SK-N-SH (cell line): ENCODE results near the gene RAPGEF3.

Experiments used
- EZH2phosphoT487 ChIP-seq: fragments of 200-600 bp; sonication (generic); IDR thresholded peaks from 2 replicates; pipeline ENCODE4 v1.6.1; 2017; ENCODE audit warnings: low read depth, mixed run types, mild to moderate bottlenecking, antibody characterized with exemption, moderate library complexity, borderline replicate concordance
- GABPA ChIP-seq: IDR thresholded peaks from 2 replicates; pipeline ENCODE4 v1.4.0; 2012; ENCODE audit warnings: low read depth, mild to moderate bottlenecking
- JUND ChIP-seq: IDR thresholded peaks from 2 replicates; pipeline ENCODE4 v1.4.0; 2012
- MXI1 ChIP-seq: IDR thresholded peaks from 2 replicates; pipeline ENCODE4 v1.6.1; 2012; ENCODE audit warnings: mild to moderate bottlenecking, low read depth, low read length, improper control_type of control experiment
- POLR2AphosphoS5 ChIP-seq: IDR thresholded peaks from 2 replicates; pipeline ENCODE4 v1.6.1; 2012; ENCODE audit warnings: low read depth, low read length
- RAD21 ChIP-seq: IDR thresholded peaks from 2 replicates; pipeline ENCODE4 v1.6.1; 2012; ENCODE audit warnings: mild to moderate bottlenecking, low read length
- RCOR1 ChIP-seq: fragments of 150-350 bp; IDR thresholded peaks from 2 replicates; pipeline ENCODE4 v1.6.1; 2017; ENCODE audit warnings: antibody characterized with exemption, low read length
- RFX5 ChIP-seq: IDR thresholded peaks from 2 replicates; pipeline ENCODE4 v1.6.1; 2012; ENCODE audit warnings: mild to moderate bottlenecking, improper control_type of control experiment, low read length
- USF2 ChIP-seq: fragments of 150-350 bp; IDR thresholded peaks from 2 replicates; pipeline ENCODE4 v1.6.1; 2017; ENCODE audit warnings: antibody characterized with exemption, low read length, low read depth, borderline replicate concordance
- YY1 ChIP-seq: IDR thresholded peaks from 2 replicates; pipeline ENCODE4 v1.4.0; 2012; ENCODE audit warnings: low read depth, mild to moderate bottlenecking
- TF ChIP-seq, protein P1 (sequence below): fragments of 200-600 bp; sonication (generic); IDR thresholded peaks from 2 replicates; pipeline ENCODE4 v1.6.1; 2017; ENCODE audit warnings: antibody characterized with exemption, mild to moderate bottlenecking, moderate library complexity
- TF ChIP-seq, protein P2 (sequence below): IDR thresholded peaks from 2 replicates; pipeline ENCODE4 v1.4.0; 2012; ENCODE audit warnings: low read depth, borderline replicate concordance

DNA sequence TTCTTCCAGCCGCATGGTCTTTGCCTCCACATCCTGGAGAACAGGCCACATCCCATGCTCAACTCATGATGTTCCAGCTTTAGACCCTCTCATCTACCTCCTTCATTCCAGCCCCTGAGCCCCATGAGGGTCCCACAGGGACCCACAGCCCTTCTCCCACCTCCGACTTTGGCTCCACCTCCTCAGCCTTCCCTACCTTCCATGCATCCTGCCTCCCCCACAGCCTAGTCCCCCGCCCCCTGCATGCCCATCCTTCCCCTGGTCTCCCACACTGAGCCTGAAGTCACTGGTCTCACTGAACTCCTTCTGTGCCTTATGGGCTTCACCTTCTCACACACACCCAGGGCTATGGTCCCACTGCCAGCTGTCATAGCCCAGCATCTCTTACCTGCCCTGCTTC is 9.8 kb downstream of the RAPGEF3 start:
- TF ChIP-seq, protein P1, sequence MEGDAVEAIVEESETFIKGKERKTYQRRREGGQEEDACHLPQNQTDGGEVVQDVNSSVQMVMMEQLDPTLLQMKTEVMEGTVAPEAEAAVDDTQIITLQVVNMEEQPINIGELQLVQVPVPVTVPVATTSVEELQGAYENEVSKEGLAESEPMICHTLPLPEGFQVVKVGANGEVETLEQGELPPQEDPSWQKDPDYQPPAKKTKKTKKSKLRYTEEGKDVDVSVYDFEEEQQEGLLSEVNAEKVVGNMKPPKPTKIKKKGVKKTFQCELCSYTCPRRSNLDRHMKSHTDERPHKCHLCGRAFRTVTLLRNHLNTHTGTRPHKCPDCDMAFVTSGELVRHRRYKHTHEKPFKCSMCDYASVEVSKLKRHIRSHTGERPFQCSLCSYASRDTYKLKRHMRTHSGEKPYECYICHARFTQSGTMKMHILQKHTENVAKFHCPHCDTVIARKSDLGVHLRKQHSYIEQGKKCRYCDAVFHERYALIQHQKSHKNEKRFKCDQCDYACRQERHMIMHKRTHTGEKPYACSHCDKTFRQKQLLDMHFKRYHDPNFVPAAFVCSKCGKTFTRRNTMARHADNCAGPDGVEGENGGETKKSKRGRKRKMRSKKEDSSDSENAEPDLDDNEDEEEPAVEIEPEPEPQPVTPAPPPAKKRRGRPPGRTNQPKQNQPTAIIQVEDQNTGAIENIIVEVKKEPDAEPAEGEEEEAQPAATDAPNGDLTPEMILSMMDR: no peak
- TF ChIP-seq USF2 (no peak), MXI1 (no peak), RCOR1 (no peak), YY1 (no peak), GABPA (no peak), POLR2AphosphoS5 (no peak), EZH2phosphoT487 (no peak), RAD21 (no peak), RFX5 (no peak), JUND (no peak)
- TF ChIP-seq, protein P2, sequence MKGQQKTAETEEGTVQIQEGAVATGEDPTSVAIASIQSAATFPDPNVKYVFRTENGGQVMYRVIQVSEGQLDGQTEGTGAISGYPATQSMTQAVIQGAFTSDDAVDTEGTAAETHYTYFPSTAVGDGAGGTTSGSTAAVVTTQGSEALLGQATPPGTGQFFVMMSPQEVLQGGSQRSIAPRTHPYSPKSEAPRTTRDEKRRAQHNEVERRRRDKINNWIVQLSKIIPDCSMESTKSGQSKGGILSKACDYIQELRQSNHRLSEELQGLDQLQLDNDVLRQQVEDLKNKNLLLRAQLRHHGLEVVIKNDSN: no peak
